Measurements from ENCODE around the gene PRSS50.

DNA sequence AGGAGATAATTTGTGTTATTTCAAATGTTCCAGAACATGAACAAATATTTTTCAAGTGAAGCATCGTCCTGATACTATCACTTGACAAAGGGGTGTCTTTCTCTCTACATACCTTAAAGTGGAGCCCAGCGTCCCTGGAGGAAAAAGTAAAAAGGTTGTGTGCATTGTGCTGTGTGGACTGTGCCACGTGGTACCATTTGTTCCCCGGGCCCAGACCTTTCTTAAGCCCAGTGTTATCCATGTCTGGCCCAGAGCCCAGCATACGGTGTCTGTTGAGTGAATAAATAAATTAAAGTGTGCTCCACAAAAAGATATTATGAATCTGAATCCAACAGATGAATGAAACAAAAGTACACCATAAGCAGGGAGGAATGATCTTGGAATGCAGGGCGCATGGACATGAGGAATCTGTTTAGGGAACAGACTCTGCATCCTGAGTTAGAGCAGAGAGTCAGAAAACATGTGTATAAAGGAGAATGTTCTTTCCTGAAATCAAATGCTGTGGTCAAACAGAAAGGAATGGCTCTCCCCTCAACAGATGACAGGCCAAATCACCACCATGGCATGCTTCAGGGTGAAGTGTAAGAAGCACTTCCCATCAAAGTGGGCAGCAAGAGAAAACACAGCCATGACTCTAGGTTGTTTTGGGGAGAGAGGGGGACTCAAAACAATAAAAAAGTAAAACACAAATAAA lies 8.1 kb upstream of the PRSS50 start:
- TF ChIP-seq, protein P1, sequence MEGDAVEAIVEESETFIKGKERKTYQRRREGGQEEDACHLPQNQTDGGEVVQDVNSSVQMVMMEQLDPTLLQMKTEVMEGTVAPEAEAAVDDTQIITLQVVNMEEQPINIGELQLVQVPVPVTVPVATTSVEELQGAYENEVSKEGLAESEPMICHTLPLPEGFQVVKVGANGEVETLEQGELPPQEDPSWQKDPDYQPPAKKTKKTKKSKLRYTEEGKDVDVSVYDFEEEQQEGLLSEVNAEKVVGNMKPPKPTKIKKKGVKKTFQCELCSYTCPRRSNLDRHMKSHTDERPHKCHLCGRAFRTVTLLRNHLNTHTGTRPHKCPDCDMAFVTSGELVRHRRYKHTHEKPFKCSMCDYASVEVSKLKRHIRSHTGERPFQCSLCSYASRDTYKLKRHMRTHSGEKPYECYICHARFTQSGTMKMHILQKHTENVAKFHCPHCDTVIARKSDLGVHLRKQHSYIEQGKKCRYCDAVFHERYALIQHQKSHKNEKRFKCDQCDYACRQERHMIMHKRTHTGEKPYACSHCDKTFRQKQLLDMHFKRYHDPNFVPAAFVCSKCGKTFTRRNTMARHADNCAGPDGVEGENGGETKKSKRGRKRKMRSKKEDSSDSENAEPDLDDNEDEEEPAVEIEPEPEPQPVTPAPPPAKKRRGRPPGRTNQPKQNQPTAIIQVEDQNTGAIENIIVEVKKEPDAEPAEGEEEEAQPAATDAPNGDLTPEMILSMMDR (conservative IDR thresholded peaks at IDR 0.05; ENCODE audit: low read depth, low read length), result no peak
- no peak for TF ChIP-seq EZH2 (IDR thresholded peaks at IDR 0.05; ENCODE audit: borderline replicate concordance, low read depth, low read length, poor library complexity, severe bottlenecking)
